GM19043 (cell line): Measurements from ENCODE around the gene LRMDA.

Experiments used
- ATAC-seq: cut with Tn5 transposase; IDR thresholded peaks from one replicate; pipeline ENCODE4 v1.9.1; 2021; ENCODE audit warnings: low read depth; ENCODE audit not compliant: unreplicated experiment

Gene LRMDA

GRCh38 chr10:76358743-76359395 is 927.4 kb downstream of the LRMDA start:
- ATAC-seq = no peak

- ATAC-seq = no peak
Observed at GRCh38 chr10:76375761-76376160, 944.3 kb downstream of the LRMDA start.

- ATAC-seq = no peak
Observed at GRCh38 chr10:76382381-76382851, 951.0 kb downstream of the LRMDA start.

- ATAC-seq = no peak
Observed at GRCh38 chr10:76388321-76389023, 957.0 kb downstream of the LRMDA start.

- no peak for ATAC-seq
Observed at GRCh38 chr10:76393875-76394706, 962.7 kb downstream of the LRMDA start.

- no peak for ATAC-seq
Observed at GRCh38 chr10:76394707-76395042, 963.3 kb downstream of the LRMDA start.

- no peak for ATAC-seq
Observed at GRCh38 chr10:76395251-76395650, 963.8 kb downstream of the LRMDA start.

GRCh38 chr10:76396134-76396533 is 964.7 kb downstream of the LRMDA start:
- ATAC-seq = no peak

GRCh38 chr10:76397181-76398042 is 966.0 kb downstream of the LRMDA start:
- no peak for ATAC-seq

- ATAC-seq = no peak
Observed at GRCh38 chr10:76398043-76398710, 966.8 kb downstream of the LRMDA start.

GRCh38 chr10:76399226-76399625 is 967.8 kb downstream of the LRMDA start:
- ATAC-seq = no peak

GRCh38 chr10:76401006-76401405 is 969.6 kb downstream of the LRMDA start:
- no peak for ATAC-seq

- ATAC-seq = no peak
Observed at GRCh38 chr10:76403912-76404311, 972.5 kb downstream of the LRMDA start.

GRCh38 chr10:76404531-76404930 is 973.1 kb downstream of the LRMDA start:
- no peak for ATAC-seq

GRCh38 chr10:76405922-76406321 is 974.5 kb downstream of the LRMDA start:
- ATAC-seq = no peak

GRCh38 chr10:76408646-76409045 is 977.2 kb downstream of the LRMDA start:
- ATAC-seq = no peak

- ATAC-seq = no peak
Observed at GRCh38 chr10:76411729-76412435, 980.5 kb downstream of the LRMDA start.

- no peak for ATAC-seq
Observed at GRCh38 chr10:76415554-76415953, 984.1 kb downstream of the LRMDA start.

- no peak for ATAC-seq
Observed at GRCh38 chr10:76416642-76417041, 985.2 kb downstream of the LRMDA start.
